ENCODE measurements around the gene SELENOW.
"Not testable (repeated sequence)": the region's sequence is repeated elsewhere in the genome, so short reads cannot be mapped to it uniquely, and the experiment has no call there.

SELENOW gene

GRCh38 chr19:47786566-47786965 is 8.1 kb downstream of the SELENOW start:
- no peak for DNase-seq

GRCh38 chr19:47787307-47787706 is 8.8 kb downstream of the SELENOW start:
- not testable (repeated sequence) for DNase-seq

- not testable (repeated sequence) for DNase-seq
Measured at GRCh38 chr19:47789811-47790210, 11.3 kb downstream of the SELENOW start.

GRCh38 chr19:47790398-47790814 is 11.9 kb downstream of the SELENOW start:
- DNase-seq = no peak

- DNase-seq = no peak
Measured at GRCh38 chr19:47792616-47793015, 14.1 kb downstream of the SELENOW start.

- no peak for DNase-seq
Measured at GRCh38 chr19:47794526-47794925, 16.0 kb downstream of the SELENOW start.

- no peak for DNase-seq
Measured at GRCh38 chr19:47796785-47797184, 18.3 kb downstream of the SELENOW start.

GRCh38 chr19:47797996-47798903 is 19.7 kb downstream of the SELENOW start:
- no peak for DNase-seq

GRCh38 chr19:47798904-47799266 is 20.4 kb downstream of the SELENOW start:
- DNase-seq = no peak

GRCh38 chr19:47801270-47801669 is 22.8 kb downstream of the SELENOW start:
- no peak for DNase-seq

- no peak for DNase-seq
Measured at GRCh38 chr19:47802521-47803043, 24.1 kb downstream of the SELENOW start.

- DNase-seq = not testable (repeated sequence)
Measured at GRCh38 chr19:47803148-47803547, 24.6 kb downstream of the SELENOW start.

GRCh38 chr19:47803671-47804070 is 25.2 kb downstream of the SELENOW start:
- not testable (repeated sequence) for DNase-seq

- DNase-seq = not testable (repeated sequence)
Measured at GRCh38 chr19:47804451-47804850, 25.9 kb downstream of the SELENOW start, which contains the start of gene TPRX1. TPRX1 (minus strand) TSS chr19:47804551; CDS start chr19:47804539, 12 bp downstream.

GRCh38 chr19:47805313-47805712 is 26.8 kb downstream of the SELENOW start:
- no peak for DNase-seq

- DNase-seq = no peak
Measured at GRCh38 chr19:47806435-47806834, 27.9 kb downstream of the SELENOW start.

- DNase-seq = peak; percentile 16
Measured at GRCh38 chr19:47813304-47813994, 34.9 kb downstream of the SELENOW start.

- no peak for DNase-seq
Measured at GRCh38 chr19:47813995-47814328, 35.5 kb downstream of the SELENOW start.

GRCh38 chr19:47816270-47816669 is 37.8 kb downstream of the SELENOW start:
- DNase-seq = not testable (repeated sequence)

- DNase-seq = not testable (repeated sequence)
Measured at GRCh38 chr19:47818221-47818620, 39.7 kb downstream of the SELENOW start.

- no peak for DNase-seq
Measured at GRCh38 chr19:47819858-47820257, 41.4 kb downstream of the SELENOW start.

GRCh38 chr19:47820410-47820809 is 41.9 kb downstream of the SELENOW start:
- no peak for DNase-seq

GRCh38 chr19:47821460-47822020 is 43.0 kb downstream of the SELENOW start, which contains the start of gene CRX:
CRX (plus strand) TSS chr19:47821937; CDS start chr19:47834444, 12,507 bp downstream.
- no peak for DNase-seq
